ENCODE measurements around the gene ASAP3.

DNA sequence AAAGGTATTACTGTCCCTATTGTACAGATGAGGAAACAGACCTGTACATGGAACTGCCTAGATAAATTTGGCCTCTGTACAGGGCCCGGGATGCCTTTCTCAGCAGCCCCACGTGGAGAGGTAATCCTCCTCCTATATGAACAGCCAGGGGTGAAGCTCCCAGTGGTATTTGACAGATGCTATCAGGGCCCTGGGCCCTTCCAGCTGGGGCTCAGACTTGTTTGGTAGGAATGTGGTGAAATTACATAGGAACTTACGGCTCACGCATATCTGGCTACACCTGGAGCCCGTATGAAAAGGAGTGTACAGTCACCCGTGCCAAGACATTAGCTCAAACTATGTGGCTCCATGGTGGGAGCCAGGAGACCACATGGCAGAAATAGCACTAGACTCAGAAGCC, 34.7 kb downstream of the ASAP3 start:
- TF ChIP-seq, protein P1, sequence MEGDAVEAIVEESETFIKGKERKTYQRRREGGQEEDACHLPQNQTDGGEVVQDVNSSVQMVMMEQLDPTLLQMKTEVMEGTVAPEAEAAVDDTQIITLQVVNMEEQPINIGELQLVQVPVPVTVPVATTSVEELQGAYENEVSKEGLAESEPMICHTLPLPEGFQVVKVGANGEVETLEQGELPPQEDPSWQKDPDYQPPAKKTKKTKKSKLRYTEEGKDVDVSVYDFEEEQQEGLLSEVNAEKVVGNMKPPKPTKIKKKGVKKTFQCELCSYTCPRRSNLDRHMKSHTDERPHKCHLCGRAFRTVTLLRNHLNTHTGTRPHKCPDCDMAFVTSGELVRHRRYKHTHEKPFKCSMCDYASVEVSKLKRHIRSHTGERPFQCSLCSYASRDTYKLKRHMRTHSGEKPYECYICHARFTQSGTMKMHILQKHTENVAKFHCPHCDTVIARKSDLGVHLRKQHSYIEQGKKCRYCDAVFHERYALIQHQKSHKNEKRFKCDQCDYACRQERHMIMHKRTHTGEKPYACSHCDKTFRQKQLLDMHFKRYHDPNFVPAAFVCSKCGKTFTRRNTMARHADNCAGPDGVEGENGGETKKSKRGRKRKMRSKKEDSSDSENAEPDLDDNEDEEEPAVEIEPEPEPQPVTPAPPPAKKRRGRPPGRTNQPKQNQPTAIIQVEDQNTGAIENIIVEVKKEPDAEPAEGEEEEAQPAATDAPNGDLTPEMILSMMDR (IDR thresholded peaks at IDR 0.05; ENCODE audit: poor library complexity) = no peak
- no peak for TF ChIP-seq EZH2 (IDR thresholded peaks at IDR 0.05; ENCODE audit: borderline replicate concordance)

Data from hepatocyte (in vitro differentiated cells).